Stomach (tissue), 4 donors: ENCODE results near the gene GATB.

Source experiments
- EP300 ChIP-seq: sonication (generic); formaldehyde crosslinking; IDR thresholded peaks from one replicate; pipeline ENCODE4 v1.6.1; 2017; ENCODE audit warnings: antibody characterized with exemption
- POLR2A ChIP-seq, 4 donors: fragments of 450-650 bp; IDR thresholded peaks; one replicate each; pipeline ENCODE4 v1.6.1; 2016; ENCODE audit warnings: antibody characterized with exemption in 4 of 4, control low read depth in 2 of 4, mild to moderate bottlenecking in 1 of 4, moderate library complexity in 1 of 4
- TF ChIP-seq, protein P1 (sequence below), 7 experiments: fragments of 450-650 bp in 4 of 7; fragments of 200-600 bp in 3 of 7; sonication (generic) in 3 of 7; IDR thresholded peaks; one replicate each; pipeline ENCODE4 v1.5.1; 2016 to 2019; ENCODE audit warnings: antibody characterized with exemption in 7 of 7, control low read depth in 2 of 7, mild to moderate bottlenecking in 1 of 7

DNA sequence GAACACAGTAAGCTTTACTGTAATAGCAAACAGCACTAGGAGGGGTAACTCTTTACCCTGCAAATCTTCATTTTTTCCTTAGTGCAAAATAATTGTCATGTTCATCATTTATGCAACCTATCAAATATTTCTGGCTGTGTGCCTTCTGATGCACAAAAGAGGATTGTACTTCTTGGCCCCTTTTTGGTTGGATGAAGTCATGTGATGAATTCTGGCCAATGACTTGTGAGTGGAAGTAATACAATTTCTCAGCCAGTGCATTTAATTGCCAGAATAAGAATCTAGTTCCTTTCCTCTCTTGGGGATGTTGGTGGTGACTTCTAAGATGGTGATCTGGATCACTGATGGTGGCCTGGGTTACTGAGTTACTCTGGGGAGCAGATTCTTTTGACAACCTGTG is 37.0 kb upstream of the GATB start:
- no peak for TF ChIP-seq POLR2A (IDR thresholded peaks at IDR 0.05)
- TF ChIP-seq, protein P1, sequence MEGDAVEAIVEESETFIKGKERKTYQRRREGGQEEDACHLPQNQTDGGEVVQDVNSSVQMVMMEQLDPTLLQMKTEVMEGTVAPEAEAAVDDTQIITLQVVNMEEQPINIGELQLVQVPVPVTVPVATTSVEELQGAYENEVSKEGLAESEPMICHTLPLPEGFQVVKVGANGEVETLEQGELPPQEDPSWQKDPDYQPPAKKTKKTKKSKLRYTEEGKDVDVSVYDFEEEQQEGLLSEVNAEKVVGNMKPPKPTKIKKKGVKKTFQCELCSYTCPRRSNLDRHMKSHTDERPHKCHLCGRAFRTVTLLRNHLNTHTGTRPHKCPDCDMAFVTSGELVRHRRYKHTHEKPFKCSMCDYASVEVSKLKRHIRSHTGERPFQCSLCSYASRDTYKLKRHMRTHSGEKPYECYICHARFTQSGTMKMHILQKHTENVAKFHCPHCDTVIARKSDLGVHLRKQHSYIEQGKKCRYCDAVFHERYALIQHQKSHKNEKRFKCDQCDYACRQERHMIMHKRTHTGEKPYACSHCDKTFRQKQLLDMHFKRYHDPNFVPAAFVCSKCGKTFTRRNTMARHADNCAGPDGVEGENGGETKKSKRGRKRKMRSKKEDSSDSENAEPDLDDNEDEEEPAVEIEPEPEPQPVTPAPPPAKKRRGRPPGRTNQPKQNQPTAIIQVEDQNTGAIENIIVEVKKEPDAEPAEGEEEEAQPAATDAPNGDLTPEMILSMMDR (IDR thresholded peaks at IDR 0.05): no peak
- TF ChIP-seq EP300: no peak
